GM10248 (cell line): ENCODE results near the gene PCNX3.

Source experiments
- CTCF ChIA-PET: fragments of 300-600 bp; sonication (Branson Sonifier 250); formaldehyde crosslinking; extraction: SDS; loops from one replicate; lab custom pipeline; 2021; ENCODE audit warnings: antibody characterized with exemption; lab: Yijun Ruan, JAX
- POLR2A ChIA-PET: fragments of 350-650 bp; sonication (Branson Sonifier 250); formaldehyde crosslinking; extraction: SDS; loops from one replicate; lab custom pipeline; 2020; ENCODE audit warnings: antibody characterized with exemption; lab: Yijun Ruan, JAX
- DNase-seq: peaks from one replicate; pipeline ENCODE4 v3.0.0; 2012; ENCODE audit errors: extremely low spot score
- CTCF ChIP-seq: IDR thresholded peaks from 2 replicates; pipeline ENCODE4 v1.5.1; 2012; ENCODE audit warnings: mild to moderate bottlenecking, low read depth; ENCODE audit errors: extremely low read depth, missing control alignments, control extremely low read depth

PCNX3 gene

DNA sequence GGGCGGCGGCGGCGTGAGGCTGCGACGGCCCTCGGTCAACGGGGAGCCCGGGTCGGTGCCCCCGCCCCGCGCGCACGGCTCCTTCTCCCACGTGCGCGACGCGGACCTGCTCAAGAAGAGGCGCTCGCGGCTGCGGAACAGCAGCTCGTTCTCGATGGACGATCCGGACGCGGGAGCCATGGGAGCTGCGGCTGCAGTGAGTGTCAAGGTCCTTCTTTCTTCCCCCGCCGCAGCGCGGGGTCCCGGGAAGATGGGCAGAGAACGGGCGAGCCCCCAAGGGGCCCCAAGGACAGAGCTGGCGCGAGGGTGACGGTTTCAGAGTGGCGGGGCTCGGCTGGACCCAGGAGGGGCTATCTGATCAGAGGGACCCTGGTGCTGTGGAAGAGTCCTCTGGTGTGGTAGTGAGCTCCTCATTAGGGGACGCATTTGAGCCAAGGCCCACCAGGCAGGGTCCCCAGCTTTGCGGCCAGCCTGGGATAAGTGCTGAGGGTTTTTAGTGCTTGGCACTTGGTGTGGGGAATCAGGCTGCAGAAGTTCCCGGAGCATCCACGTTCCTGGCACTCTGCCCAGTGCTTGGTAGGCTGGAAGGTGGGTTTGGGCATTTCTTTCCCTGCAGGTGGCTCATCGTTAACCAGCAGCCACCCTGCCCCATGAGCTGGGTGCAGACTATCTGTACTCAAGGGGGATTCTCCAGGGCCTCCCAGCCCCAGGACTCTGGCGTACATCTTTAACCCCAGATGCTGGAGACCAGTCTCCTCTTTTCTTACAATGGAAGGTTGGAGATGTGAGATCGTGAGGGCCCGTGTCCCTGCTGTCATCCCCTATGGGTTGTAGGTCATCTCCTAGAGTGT is 30.0 kb upstream of the PCNX3 start:
- TF ChIP-seq CTCF = no peak
- DNase-seq = no peak
- CTCF ChIA-PET = interaction anchor here (1.4 to 22.1 kb wide), 5 partner anchors 9 to 195 kb away, joined by 4 to 351 read pairs (median 58); partner anchors contain the start of genes AP5B1, EHBP1L1, FAM89B and KCNK7
- POLR2A ChIA-PET = interaction anchor here (1.0 kb wide), 1 partner anchor 9 kb away, joined by 5 read pairs; the partner anchor contains the start of gene EHBP1L1

DNA sequence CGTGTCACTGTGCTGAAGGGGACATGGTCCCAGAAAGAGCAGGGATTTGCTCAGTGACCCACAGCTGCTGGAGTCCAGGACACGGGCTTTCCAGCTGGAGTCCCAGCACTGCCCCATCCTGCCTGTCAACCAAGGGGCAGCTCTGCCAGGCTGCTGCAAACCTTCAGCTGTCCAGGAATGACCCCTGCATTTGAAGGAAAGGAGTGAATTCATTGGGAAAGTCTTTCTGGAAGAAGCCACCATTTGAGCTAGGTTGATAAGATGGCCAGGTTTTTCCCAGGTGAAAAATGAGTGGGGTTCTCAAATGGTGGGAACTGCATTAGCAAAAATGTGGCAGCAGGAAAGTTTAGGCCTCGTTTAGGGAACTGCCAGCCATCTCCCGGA is 29.3 kb upstream of the PCNX3 start:
- CTCF ChIA-PET = interaction anchor here (1.0 to 22.1 kb wide), 6 partner anchors 10 to 572 kb away, joined by 3 to 351 read pairs (median 56); partner anchors contain the start of genes AP5B1, ARL2, EHBP1L1 and FAM89B
- no peak for DNase-seq
- TF ChIP-seq CTCF = no peak
- POLR2A ChIA-PET = interaction anchor here (1.0 kb wide), 1 partner anchor 10 kb away, joined by 5 read pairs; the partner anchor contains the start of gene EHBP1L1

GRCh38 chr11:65586676-65587075 is 28.9 kb upstream of the PCNX3 start:
- DNase-seq = no peak
- CTCF ChIA-PET = interaction anchor here (1.0 to 22.1 kb wide), 7 partner anchors 10 to 572 kb away, joined by 3 to 351 read pairs (median 54); partner anchors contain the start of genes AP5B1, ARL2, EHBP1L1 and FAM89B
- no peak for TF ChIP-seq CTCF
- POLR2A ChIA-PET = interaction anchor here (1.0 kb wide), 1 partner anchor 11 kb away, joined by 5 read pairs; the partner anchor contains the start of gene EHBP1L1

- peak; percentile 72 for TF ChIP-seq CTCF
- POLR2A ChIA-PET = interaction anchor here (0.6 to 1.4 kb wide), 12 partner anchors 10 to 270 kb away, joined by 3 to 9 read pairs (median 4); partner anchors contain the start of genes EHBP1L1, FAM89B, SIPA1 and ZNRD2
- CTCF ChIA-PET = interaction anchor here (0.6 to 22.1 kb wide), 17 partner anchors 8 to 302 kb away, joined by 3 to 351 read pairs (median 5); partner anchors contain the start of genes CCDC85B, EHBP1L1, FAM89B and KCNK7
- peak; percentile 95 for DNase-seq
These were observed 27.1 kb upstream of the PCNX3 start for GRCh38 chr11:65588199-65589054.

DNA sequence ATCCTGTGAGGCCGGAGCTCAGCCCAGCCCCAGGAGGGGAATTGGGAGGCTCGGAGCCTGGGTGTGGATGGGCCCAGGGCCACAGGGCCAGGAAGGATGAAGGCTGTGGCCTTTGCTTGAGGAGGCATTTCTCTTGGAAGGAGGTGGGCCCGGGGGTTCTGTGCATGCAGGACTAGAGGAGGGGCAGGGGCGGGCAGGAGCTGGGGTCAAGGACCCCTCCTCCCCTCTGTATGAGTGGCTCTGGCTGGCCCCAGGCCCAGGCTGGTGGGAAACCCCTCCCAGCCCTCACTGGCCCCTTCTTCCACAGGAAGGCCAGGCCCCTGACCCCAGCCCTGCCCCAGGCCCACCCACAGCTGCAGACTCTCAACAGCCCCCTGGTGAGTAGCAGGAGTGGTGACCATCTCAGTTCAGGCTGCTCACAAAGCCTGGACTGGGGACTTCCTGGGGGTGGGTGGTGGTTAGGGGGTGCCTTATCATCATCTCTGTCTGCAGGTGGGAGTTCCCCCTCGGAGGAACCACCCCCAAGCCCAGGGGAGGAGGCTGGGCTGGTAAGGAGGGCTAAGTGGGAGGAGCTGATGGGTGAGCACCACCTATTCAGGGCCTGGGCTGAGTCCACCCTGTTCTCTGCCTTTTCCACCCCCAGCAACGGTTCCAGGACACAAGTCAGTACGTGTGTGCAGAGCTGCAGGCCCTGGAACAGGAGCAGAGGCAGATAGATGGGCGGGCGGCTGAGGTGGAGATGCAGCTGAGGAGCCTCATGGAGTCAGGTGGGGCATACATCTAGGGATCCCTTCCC is 25.9 kb upstream of the PCNX3 start:
- peak; percentile 79 for DNase-seq
- ChIA-PET CTCF (interaction anchor here (1.0 to 22.1 kb wide), 7 partner anchors 13 to 301 kb away, joined by 3 to 351 read pairs (median 54); partner anchors contain the start of genes CCDC85B, EHBP1L1, FAM89B and KCNK7), POLR2A (no interaction called here)
- TF ChIP-seq CTCF = no peak
